HEK293 (cell line): ENCODE data around the gene TMEM231.

ENCODE experiments used
- PRDM4 ChIP-seq: fragments of 450-650 bp; formaldehyde crosslinking; IDR thresholded peaks from 2 replicates; pipeline ENCODE4 v1.5.1; 2017; ENCODE audit warnings: missing biosample characterization, missing genetic modification characterization
- ZIC2 ChIP-seq: fragments of 450-650 bp; formaldehyde crosslinking; IDR thresholded peaks from 2 replicates; pipeline ENCODE4 v1.5.1; 2016; ENCODE audit warnings: missing biosample characterization, missing genetic modification characterization

GRCh38 chr16:75535211-75535843 lies 20.7 kb downstream of the TMEM231 start:
- TF ChIP-seq PRDM4 (no peak), ZIC2 (no peak)
